ENCODE measurements around the gene ENTHD1.

- TF ChIP-seq POLR2A (IDR thresholded peaks at IDR 0.05) (no peak), CTCF (IDR thresholded peaks at IDR 0.05) (no peak)
Observed at GRCh38 chr22:39805117-39805516, 88.4 kb downstream of the ENTHD1 start.
